Endodermal cell (in vitro differentiated cells): ENCODE results near the gene MARCHF2. TPM values are rescaled to one million over a fixed set of nuclear protein-coding genes. Genes with fewer than 3 reads are reported as not detected.

Source experiments
- DNase-seq: peaks from one replicate; pipeline ENCODE4 v3.0.0-alpha.2; 2017
- H3K27ac ChIP-seq: 2 replicates; pipeline ENCODE4 v1.5.1; 2013; ENCODE audit warnings: mild to moderate bottlenecking, low read depth, low read length, moderate library complexity
- H3K27me3 ChIP-seq: 2 replicates; pipeline ENCODE4 v1.6.1; 2013; ENCODE audit warnings: mild to moderate bottlenecking, low read length, moderate library complexity; ENCODE audit not compliant: insufficient read depth, control insufficient read depth, poor library complexity, severe bottlenecking
- H3K36me3 ChIP-seq: 2 replicates; pipeline ENCODE4 v1.7.0; 2013; ENCODE audit warnings: mild to moderate bottlenecking, low read length, moderate library complexity; ENCODE audit not compliant: control insufficient read depth, insufficient read depth
- H3K4me1 ChIP-seq: one replicate; pipeline ENCODE4 v1.7.0; 2013; ENCODE audit warnings: low read length; ENCODE audit not compliant: control insufficient read depth, insufficient read depth
- H3K4me3 ChIP-seq: 2 replicates; pipeline ENCODE4 v1.5.1; 2013; ENCODE audit warnings: mild to moderate bottlenecking, low read length, moderate library complexity
- H3K9ac ChIP-seq: 2 replicates; pipeline ENCODE4 v1.6.1; 2013; ENCODE audit warnings: mild to moderate bottlenecking, low read length, moderate library complexity; ENCODE audit not compliant: poor library complexity, severe bottlenecking; ENCODE audit errors: extremely low read depth
- H3K9me3 ChIP-seq: 2 replicates; pipeline ENCODE4 v1.6.1; 2013; ENCODE audit warnings: mild to moderate bottlenecking, low read length, moderate library complexity; ENCODE audit not compliant: control insufficient read depth
- H3K27ac Mint-ChIP-seq: 2 replicates; pipeline ENCODE4 v1.8.0; 2020; ENCODE audit warnings: mixed read lengths
- H3K27me3 Mint-ChIP-seq: 2 replicates; pipeline ENCODE4 v1.8.0; 2021; ENCODE audit warnings: mild to moderate bottlenecking, mixed read lengths; ENCODE audit not compliant: insufficient read depth
- H3K36me3 Mint-ChIP-seq: 2 replicates; pipeline ENCODE4 v1.8.0; 2020; ENCODE audit warnings: low read depth, mixed read lengths
- H3K4me1 Mint-ChIP-seq: 2 replicates; pipeline ENCODE4 v1.8.0; 2020; ENCODE audit warnings: mixed read lengths
- H3K4me3 Mint-ChIP-seq: 2 replicates; pipeline ENCODE4 v1.8.0; 2020; ENCODE audit warnings: mild to moderate bottlenecking, moderate library complexity, mixed read lengths
- H3K9me3 Mint-ChIP-seq: 2 replicates; pipeline ENCODE4 v1.8.0; 2020; ENCODE audit warnings: mild to moderate bottlenecking, mixed read lengths
- WGBS, 2 experiments: methylation state at CpG; one replicate each; pipeline versions ENCODE4 v1.1.5 to v1.1.7; 2013; ENCODE audit warnings: missing lambda C conversion rate in 2 of 2, mixed read lengths in 1 of 2; ENCODE audit not compliant: insufficient coverage in 1 of 2, insufficient read length in 1 of 2; 5-methylcytosine and 5-hydroxymethylcytosine counted together
- total RNA-seq, 2 donors: library from RNA; stranded (reverse); fragmentation: NEBNext Ultra II Directional in 1 of 2; extraction: Animal tissue kit (Norgen Biotek cat#: 25700) in 1 of 2; gene quantifications; 2 replicates in 1 of 2; 3 replicates in 1 of 2; pipeline ENCODE4 v1.2.1, GENCODE V29; 2021
- TF ChIP-seq, protein P1 (sequence below): fragments of 200-600 bp; sonication (generic); conservative IDR thresholded peaks from 2 replicates; pipeline ENCODE4 v1.5.0; 2021; ENCODE audit warnings: antibody characterized with exemption, mild to moderate bottlenecking

MARCHF2 gene
- total RNA-seq, 2 donors from 2014 or later = 31.8 to 35.9 TPM

GRCh38 chr19:8366121-8366581 lies 47.0 kb upstream of the MARCHF2 start:
- Mint-ChIP-seq H3K4me1 (peaks cover 21% of the 10 kb centered on the region), H3K4me3 (peak overlapping the region; percentile 72), H3K9me3 (no peaks in the 10 kb centered on the region), H3K27ac (no peak overlapping the region), H3K27me3 (peaks cover 50% of the 10 kb centered on the region), H3K36me3 (peaks cover 9% of the 10 kb centered on the region)
- Histone ChIP-seq H3K9me3 (no peaks in the 10 kb centered on the region), H3K9ac (no peak overlapping the region), H3K4me1 (peaks cover 12% of the 10 kb centered on the region), H3K27me3 (peaks cover 18% of the 10 kb centered on the region), H3K4me3 (no peak overlapping the region), H3K36me3 (no peaks in the 10 kb centered on the region), H3K27ac (no peak overlapping the region)
- WGBS, 2 experiments = 94 to 96% methylated on average over 9 to 11 of the region's 11 CpGs
- DNase-seq = no peak
- TF ChIP-seq, protein P1, sequence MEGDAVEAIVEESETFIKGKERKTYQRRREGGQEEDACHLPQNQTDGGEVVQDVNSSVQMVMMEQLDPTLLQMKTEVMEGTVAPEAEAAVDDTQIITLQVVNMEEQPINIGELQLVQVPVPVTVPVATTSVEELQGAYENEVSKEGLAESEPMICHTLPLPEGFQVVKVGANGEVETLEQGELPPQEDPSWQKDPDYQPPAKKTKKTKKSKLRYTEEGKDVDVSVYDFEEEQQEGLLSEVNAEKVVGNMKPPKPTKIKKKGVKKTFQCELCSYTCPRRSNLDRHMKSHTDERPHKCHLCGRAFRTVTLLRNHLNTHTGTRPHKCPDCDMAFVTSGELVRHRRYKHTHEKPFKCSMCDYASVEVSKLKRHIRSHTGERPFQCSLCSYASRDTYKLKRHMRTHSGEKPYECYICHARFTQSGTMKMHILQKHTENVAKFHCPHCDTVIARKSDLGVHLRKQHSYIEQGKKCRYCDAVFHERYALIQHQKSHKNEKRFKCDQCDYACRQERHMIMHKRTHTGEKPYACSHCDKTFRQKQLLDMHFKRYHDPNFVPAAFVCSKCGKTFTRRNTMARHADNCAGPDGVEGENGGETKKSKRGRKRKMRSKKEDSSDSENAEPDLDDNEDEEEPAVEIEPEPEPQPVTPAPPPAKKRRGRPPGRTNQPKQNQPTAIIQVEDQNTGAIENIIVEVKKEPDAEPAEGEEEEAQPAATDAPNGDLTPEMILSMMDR = no peak

DNA sequence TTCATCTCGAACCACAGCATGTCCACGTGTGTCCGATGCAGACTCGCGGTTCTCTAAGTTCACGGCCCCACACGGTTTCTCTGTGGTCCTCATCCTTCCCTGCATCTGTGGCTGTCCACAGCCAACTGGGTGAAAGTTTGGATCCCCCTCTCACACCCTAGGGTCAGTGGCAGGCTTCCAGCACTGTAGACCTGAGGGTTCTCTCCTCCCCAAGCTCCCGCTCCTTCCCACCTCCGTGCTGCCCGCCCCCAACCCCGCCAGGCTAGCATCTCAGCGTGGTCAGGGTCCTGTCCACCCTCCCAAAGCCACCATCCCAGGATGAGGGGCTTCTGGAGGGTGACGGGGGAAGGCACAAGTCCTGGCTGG lies 46.2 kb upstream of the MARCHF2 start:
- no peak overlapping the region for H3K4me3 ChIP-seq
- TF ChIP-seq, protein P1 = no peak
- 74 to 83% methylated on average over 9 to 13 of the region's 13 CpGs for WGBS, 2 experiments
- H3K4me3 Mint-ChIP-seq = peak overlapping the region; percentile 44
- H3K27ac Mint-ChIP-seq = peak overlapping the region; percentile 37
- peaks cover 46% of the 10 kb centered on the region for H3K27me3 Mint-ChIP-seq
- H3K27ac ChIP-seq = peak overlapping the region; percentile 59
- peak; percentile 49 for DNase-seq
- peaks cover 18% of the 10 kb centered on the region for H3K27me3 ChIP-seq
- no peaks in the 10 kb centered on the region for H3K9me3 Mint-ChIP-seq
- no peak overlapping the region for H3K9ac ChIP-seq
- peaks cover 21% of the 10 kb centered on the region for H3K4me1 Mint-ChIP-seq
- H3K4me1 ChIP-seq = peaks cover 12% of the 10 kb centered on the region
- H3K36me3 ChIP-seq = no peaks in the 10 kb centered on the region
- peaks cover 12% of the 10 kb centered on the region for H3K36me3 Mint-ChIP-seq
- H3K9me3 ChIP-seq = no peaks in the 10 kb centered on the region

DNA sequence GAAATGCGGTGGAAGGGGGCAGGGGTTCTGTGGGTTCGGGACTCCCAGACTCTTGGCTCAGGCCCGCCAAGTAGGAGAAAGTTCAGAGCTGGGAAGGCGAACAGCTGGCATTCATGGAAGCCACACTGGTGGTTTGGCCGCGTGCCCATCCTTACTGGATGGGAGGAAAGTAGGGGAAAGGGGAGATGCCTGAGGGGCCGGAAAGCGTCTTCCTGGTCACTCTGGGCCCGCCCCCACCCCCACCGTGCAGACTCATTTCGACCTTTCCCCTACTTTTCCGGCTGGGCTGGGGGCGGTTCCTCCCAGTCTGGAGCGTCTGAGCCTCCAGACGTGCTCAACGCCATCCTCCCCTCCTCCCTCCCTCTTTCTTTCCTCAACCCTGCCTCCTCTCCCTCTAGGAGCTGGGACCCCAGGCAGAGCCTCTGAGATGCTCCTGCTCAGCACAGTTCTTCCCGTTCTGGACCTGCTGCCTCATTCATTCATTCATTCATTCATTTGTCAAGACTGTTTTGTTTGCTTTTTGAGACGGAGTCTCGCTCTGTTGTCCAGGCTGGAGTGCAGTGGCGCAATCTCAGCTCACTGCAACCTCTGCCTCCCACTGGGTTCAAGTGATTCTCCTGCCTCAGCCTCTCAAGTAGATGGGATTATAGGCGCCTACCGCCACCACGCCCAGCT lies 45.6 kb upstream of the MARCHF2 start:
- peak overlapping the region; percentile 59 for H3K27ac ChIP-seq
- WGBS, 2 experiments = 39 to 43% methylated on average over 8 to 22 of the region's 23 CpGs
- peak overlapping the region; percentile 37 for H3K27ac Mint-ChIP-seq

More for the DNA sequence above, 45.6 kb upstream of the MARCHF2 start:
- no peak overlapping the region for H3K9ac ChIP-seq
- H3K9me3 Mint-ChIP-seq = no peaks in the 10 kb centered on the region
- no peak overlapping the region for H3K4me3 ChIP-seq
- H3K36me3 ChIP-seq = no peaks in the 10 kb centered on the region
- peaks cover 18% of the 10 kb centered on the region for H3K27me3 ChIP-seq
- H3K36me3 Mint-ChIP-seq = peaks cover 12% of the 10 kb centered on the region
- no peaks in the 10 kb centered on the region for H3K9me3 ChIP-seq
- TF ChIP-seq, protein P1 = no peak
- H3K4me1 ChIP-seq = peaks cover 12% of the 10 kb centered on the region
- DNase-seq = peak; percentile 84
- H3K27me3 Mint-ChIP-seq = peaks cover 41% of the 10 kb centered on the region
- peaks cover 21% of the 10 kb centered on the region for H3K4me1 Mint-ChIP-seq
- H3K4me3 Mint-ChIP-seq = peak overlapping the region; percentile 44
